ENCODE measurements around the gene ACSS3. TPM values are rescaled to one million over a fixed set of nuclear protein-coding genes. Genes with fewer than 3 reads are reported as not detected.

The ACSS3 gene
- total and polyA plus RNA-seq, 9 of the 15 experiments (the other 6 are each of a cell fraction or from before 2014, with no cell fraction given): 0.40 TPM; not detected in 8

DNA sequence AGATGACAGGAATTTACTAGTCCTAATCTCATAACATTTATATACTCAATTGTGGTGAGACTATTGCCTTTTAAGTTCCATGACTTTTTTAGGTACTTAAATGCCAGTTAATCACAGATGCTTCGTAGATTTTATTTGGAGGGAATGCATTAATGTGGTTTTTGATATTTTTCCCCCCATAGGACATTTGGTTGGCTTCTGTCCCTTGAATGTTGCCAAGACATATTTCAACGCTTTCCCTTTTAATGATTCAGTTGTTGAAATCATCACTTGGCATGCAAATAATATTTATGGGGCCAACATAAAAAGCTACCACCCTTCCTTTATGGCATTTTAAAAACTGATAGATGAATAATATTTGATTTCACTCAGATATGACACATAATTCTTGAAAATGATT is 172.1 kb downstream of the ACSS3 start:
- no peak overlapping the region for H3K9ac ChIP-seq (ENCODE audit: insufficient read depth in 1 of 2, low read depth in 2 of 2, low read length in 2 of 2)
- ATAC-seq (no peak), DNase-seq (ENCODE audit: extremely low read depth in 1 of 4, low spot score in 3 of 4) (no peak), FAIRE-seq (no peak)
- no peaks in the 10 kb centered on the region for H3K9me1 ChIP-seq (ENCODE audit: control insufficient read depth, insufficient read depth, low read length)
- no peaks in the 10 kb centered on the region for H4K20me1 ChIP-seq (replicated peaks; ENCODE audit: control insufficient read depth, insufficient read depth, low read length)
- no peaks in the 10 kb centered on the region for H3K79me2 ChIP-seq (ENCODE audit: control insufficient read depth, insufficient read depth, low read length)
- no peak overlapping the region for H2AFZ ChIP-seq (ENCODE audit: low read depth, low read length)
- BruUV-seq (replicated peaks): no TSS peak
- H3K4me1 ChIP-seq (replicated peaks in 1 of 2; ENCODE audit: control insufficient read depth in 2 of 2, insufficient read depth in 2 of 2, low read length in 2 of 2): no peaks in the 10 kb centered on the region
- H3K4me2 ChIP-seq (ENCODE audit: insufficient read depth, low read length): no peak overlapping the region
- intact Hi-C loops (cut with micrococcal nuclease) (no loop called here), in situ Hi-C loops (cut with MboI) (no loop called here)
- ChIA-PET CTCF (ENCODE audit: low intra/inter-chr PET ratio) (no interaction called here), POLR2A (no interaction called here)
- H3K36me3 ChIP-seq (ENCODE audit: control insufficient read depth, insufficient read depth, low read length): no peaks in the 10 kb centered on the region
- H3K9me3 ChIP-seq (replicated peaks; ENCODE audit: control insufficient read depth, insufficient read depth, low read depth, low read length): no peaks in the 10 kb centered on the region
- no peaks in the 10 kb centered on the region for H3K27me3 ChIP-seq (ENCODE audit: control insufficient read depth in 2 of 2, insufficient read depth in 2 of 2, low read length in 2 of 2)
- no peak overlapping the region for H3K27ac ChIP-seq (ENCODE audit: extremely low read depth, low read depth, low read length)
- H3K4me3 ChIP-seq: no peak overlapping the region
- 0% methylated on average over 2 of the region's 2 CpGs for WGBS (ENCODE audit: insufficient coverage, low coverage, missing lambda C conversion rate)
- TF ChIP-seq RFX7 (CRISPR knock-in tag; IDR thresholded peaks at IDR 0.05): no peak
- no peak for TF ChIP-seq ZBTB33 (CRISPR knock-in tag; IDR thresholded peaks at IDR 0.05)
- TF ChIP-seq LEF1 (IDR thresholded peaks at IDR 0.05): no peak
- no peak for TF ChIP-seq RBFOX2 (IDR thresholded peaks at IDR 0.05; ENCODE audit: low read depth, low read length)
- no peak for TF ChIP-seq ZNF583 (CRISPR knock-in tag; IDR thresholded peaks at IDR 0.05)
- TF ChIP-seq ZSCAN32 (CRISPR knock-in tag; IDR thresholded peaks at IDR 0.05): no peak
- TF ChIP-seq, protein P1, sequence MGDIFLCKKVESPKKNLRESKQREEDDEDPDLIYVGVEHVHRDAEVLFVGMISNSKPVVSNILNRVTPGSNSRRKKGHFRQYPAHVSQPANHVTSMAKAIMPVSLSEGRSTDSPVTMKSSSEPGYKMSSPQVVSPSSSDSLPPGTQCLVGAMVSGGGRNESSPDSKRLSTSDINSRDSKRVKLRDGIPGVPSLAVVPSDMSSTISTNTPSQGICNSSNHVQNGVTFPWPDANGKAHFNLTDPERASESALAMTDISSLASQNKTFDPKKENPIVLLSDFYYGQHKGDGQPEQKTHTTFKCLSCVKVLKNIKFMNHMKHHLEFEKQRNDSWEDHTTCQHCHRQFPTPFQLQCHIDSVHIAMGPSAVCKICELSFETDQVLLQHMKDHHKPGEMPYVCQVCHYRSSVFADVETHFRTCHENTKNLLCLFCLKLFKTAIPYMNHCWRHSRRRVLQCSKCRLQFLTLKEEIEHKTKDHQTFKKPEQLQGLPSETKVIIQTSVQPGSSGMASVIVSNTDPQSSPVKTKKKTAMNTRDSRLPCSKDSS (IDR thresholded peaks at IDR 0.05; ENCODE audit: low read depth, partially characterized antibody): no peak
- no peak for TF ChIP-seq PCBP1 (IDR thresholded peaks at IDR 0.05; ENCODE audit: low read depth, low read length, poor library complexity, severe bottlenecking)
- no peak for TF ChIP-seq GMEB1 (CRISPR knock-in tag; IDR thresholded peaks at IDR 0.05)
- TF ChIP-seq, protein P2, sequence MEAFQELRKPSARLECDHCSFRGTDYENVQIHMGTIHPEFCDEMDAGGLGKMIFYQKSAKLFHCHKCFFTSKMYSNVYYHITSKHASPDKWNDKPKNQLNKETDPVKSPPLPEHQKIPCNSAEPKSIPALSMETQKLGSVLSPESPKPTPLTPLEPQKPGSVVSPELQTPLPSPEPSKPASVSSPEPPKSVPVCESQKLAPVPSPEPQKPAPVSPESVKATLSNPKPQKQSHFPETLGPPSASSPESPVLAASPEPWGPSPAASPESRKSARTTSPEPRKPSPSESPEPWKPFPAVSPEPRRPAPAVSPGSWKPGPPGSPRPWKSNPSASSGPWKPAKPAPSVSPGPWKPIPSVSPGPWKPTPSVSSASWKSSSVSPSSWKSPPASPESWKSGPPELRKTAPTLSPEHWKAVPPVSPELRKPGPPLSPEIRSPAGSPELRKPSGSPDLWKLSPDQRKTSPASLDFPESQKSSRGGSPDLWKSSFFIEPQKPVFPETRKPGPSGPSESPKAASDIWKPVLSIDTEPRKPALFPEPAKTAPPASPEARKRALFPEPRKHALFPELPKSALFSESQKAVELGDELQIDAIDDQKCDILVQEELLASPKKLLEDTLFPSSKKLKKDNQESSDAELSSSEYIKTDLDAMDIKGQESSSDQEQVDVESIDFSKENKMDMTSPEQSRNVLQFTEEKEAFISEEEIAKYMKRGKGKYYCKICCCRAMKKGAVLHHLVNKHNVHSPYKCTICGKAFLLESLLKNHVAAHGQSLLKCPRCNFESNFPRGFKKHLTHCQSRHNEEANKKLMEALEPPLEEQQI (IDR thresholded peaks at IDR 0.05): no peak
- TF ChIP-seq ZFP1 (CRISPR knock-in tag; IDR thresholded peaks at IDR 0.05): no peak
- TF ChIP-seq ZKSCAN1 (IDR thresholded peaks at IDR 0.05; ENCODE audit: low read depth, low read length): no peak
- TF ChIP-seq ZSCAN29 (IDR thresholded peaks at IDR 0.05): no peak
- TF ChIP-seq FOXO4 (CRISPR knock-in tag; IDR thresholded peaks at IDR 0.05): no peak

Data from K562 (cell line).